ENCODE data around the gene SLC29A1. TPM values are rescaled to one million over a fixed set of nuclear protein-coding genes. Genes with fewer than 3 reads are reported as not detected.

The SLC29A1 gene
- total and polyA plus RNA-seq, 2 donors (not counting 1 experiment from before 2014, with no cell fraction given) = 6.0 to 7.3 TPM

DNA sequence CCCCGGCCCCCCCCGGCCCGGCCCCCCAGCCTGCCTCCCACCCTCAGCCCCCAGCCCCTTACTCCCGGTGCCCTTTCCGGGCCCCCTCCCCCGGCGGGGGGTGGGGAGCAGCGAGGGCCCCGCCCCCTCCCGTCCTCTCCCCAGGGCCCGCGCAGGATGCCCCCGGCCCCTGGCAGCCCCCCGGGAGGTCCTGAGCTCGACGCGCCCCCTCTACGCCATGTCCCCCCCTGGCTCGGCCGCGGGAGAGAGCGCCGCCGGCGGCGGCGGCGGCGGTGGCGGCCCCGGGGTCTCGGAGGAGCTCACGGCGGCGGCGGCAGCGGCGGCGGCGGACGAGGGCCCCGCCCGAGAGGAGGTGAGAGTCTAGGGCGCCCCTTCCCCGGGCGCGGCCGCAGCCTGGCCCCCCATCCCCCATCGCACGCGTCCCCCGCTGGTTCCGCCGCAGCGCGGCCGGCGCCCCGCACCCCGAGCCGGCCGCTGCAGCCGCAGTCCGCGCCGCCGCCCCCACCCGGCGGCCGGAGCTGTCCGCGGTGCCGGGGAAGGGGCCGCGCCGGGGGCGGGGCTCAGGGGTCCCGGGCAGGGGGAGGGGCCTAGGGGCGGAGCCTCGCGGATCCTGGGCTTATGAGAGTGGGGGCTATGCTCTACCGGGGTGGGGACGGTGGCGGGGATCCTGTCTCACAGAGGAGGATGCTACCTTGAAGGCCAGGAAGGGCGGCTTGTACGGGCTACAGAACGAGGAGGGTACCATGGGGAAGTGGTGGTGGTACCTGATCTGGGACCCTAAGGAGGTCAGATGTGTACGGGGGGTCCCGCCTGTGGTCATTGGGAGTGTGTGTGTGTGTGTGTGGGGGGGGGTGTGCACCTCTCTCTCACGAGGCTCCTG lies 47.4 kb downstream of the SLC29A1 start:
- Histone ChIP-seq H4K20me1 (ENCODE audit: control insufficient read depth, insufficient read depth, low read length, poor library complexity, severe bottlenecking) (no peaks in the 10 kb centered on the region), H3K27me3 (replicated peaks in 1 of 4; ENCODE audit: control extremely low read depth in 1 of 4, control insufficient read depth in 3 of 4, insufficient read depth in 4 of 4, low read length in 3 of 4) (peaks cover 0 to 57% (median 32%) of the 10 kb centered on the region in 4 experiments), H3K4me3 (ENCODE audit: control extremely low read depth in 1 of 5, extremely low read depth in 1 of 5, insufficient read depth in 1 of 5, low read depth in 2 of 5, low read length in 4 of 5) (peak overlapping the region in 3 of 5 experiments; percentile 34 to 52 (median 37)), H3K9ac (ENCODE audit: low read length) (no peak overlapping the region), H3K4me2 (replicated peaks; ENCODE audit: low read depth, low read length, poor library complexity, severe bottlenecking) (peak overlapping the region; percentile 79), H3K4me1 (ENCODE audit: control insufficient read depth in 2 of 2, insufficient read depth in 2 of 2, low read length in 2 of 2) (peaks cover 26 to 28% of the 10 kb centered on the region in 2 donors), H3K9me3 (ENCODE audit: control extremely low read depth in 1 of 3, control insufficient read depth in 2 of 3, insufficient read depth in 1 of 3, low read length in 2 of 3) (no peaks in the 10 kb centered on the region), H3K27ac (ENCODE audit: low read length in 2 of 2) (no peak overlapping the region), H2AFZ (ENCODE audit: insufficient read depth, low read depth, low read length, poor library complexity, severe bottlenecking) (peak overlapping the region; percentile 30), H3K79me2 (ENCODE audit: control insufficient read depth, insufficient read depth, low read length) (no peaks in the 10 kb centered on the region), H3K36me3 (replicated peaks in 1 of 2; ENCODE audit: control extremely low read depth in 1 of 2, control insufficient read depth in 1 of 2, extremely low read depth in 1 of 2, insufficient read depth in 2 of 2, low read length in 1 of 2) (no peaks in the 10 kb centered on the region)
- ChIA-PET POLR2A (interaction anchor here (0.6 to 0.8 kb wide), 3 partner anchors 23 to 1380 kb away, joined by 3 to 15 read pairs (median 3); a partner anchor contains a TSS), CTCF (interaction anchor here (1.2 to 5.5 kb wide), 4 partner anchors 24 to 176 kb away, joined by 4 to 107 read pairs (median 37); partner anchors contain the start of gene HSP90AB1)
- DNase-seq (peak; percentile 45), ATAC-seq (ENCODE audit: low read depth) (peak; percentile 10)
- Mint-ChIP-seq H3K27ac (no peak overlapping the region), H3K9me3 (ENCODE audit: insufficient read depth) (no peaks in the 10 kb centered on the region), H3K4me1 (peaks cover 35% of the 10 kb centered on the region), H3K27me3 (peaks cover 40% of the 10 kb centered on the region), H3K4me3 (peak overlapping the region; percentile 81)
- TF ChIP-seq, protein P1, sequence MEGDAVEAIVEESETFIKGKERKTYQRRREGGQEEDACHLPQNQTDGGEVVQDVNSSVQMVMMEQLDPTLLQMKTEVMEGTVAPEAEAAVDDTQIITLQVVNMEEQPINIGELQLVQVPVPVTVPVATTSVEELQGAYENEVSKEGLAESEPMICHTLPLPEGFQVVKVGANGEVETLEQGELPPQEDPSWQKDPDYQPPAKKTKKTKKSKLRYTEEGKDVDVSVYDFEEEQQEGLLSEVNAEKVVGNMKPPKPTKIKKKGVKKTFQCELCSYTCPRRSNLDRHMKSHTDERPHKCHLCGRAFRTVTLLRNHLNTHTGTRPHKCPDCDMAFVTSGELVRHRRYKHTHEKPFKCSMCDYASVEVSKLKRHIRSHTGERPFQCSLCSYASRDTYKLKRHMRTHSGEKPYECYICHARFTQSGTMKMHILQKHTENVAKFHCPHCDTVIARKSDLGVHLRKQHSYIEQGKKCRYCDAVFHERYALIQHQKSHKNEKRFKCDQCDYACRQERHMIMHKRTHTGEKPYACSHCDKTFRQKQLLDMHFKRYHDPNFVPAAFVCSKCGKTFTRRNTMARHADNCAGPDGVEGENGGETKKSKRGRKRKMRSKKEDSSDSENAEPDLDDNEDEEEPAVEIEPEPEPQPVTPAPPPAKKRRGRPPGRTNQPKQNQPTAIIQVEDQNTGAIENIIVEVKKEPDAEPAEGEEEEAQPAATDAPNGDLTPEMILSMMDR (IDR thresholded peaks at IDR 0.05) = no peak
- peak; percentile 12 for TF ChIP-seq EZH2 (IDR thresholded peaks at IDR 0.05; ENCODE audit: borderline replicate concordance, insufficient read depth, low read depth, low read length, poor library complexity, severe bottlenecking)
- WGBS (ENCODE audit: insufficient coverage) = under 1% methylated on average over 74 of the region's 90 CpGs
- intact Hi-C loops (cut with micrococcal nuclease) = no loop called here

DNA sequence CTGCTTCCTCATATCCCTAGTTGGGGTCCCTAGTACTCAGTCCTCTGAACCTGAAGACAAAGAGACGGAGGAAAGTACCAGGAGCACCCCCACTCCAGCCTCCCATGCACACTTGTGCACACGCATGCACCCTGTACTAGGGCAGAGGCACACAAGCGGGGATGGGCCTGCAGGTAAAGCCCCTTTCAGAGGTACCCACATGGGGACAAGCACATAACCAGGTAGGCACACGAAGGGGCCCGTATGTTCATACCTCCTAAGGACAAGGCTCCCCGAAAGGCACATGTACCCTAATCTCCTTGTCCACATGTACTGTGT lies 48.0 kb downstream of the SLC29A1 start:
- Histone ChIP-seq H3K9ac (ENCODE audit: low read length) (no peak overlapping the region), H3K4me1 (ENCODE audit: control insufficient read depth in 2 of 2, insufficient read depth in 2 of 2, low read length in 2 of 2) (peaks cover 22 to 27% of the 10 kb centered on the region in 2 donors), H2AFZ (ENCODE audit: insufficient read depth, low read depth, low read length, poor library complexity, severe bottlenecking) (no peak overlapping the region), H3K9me3 (ENCODE audit: control extremely low read depth in 1 of 3, control insufficient read depth in 2 of 3, insufficient read depth in 1 of 3, low read length in 2 of 3) (peaks cover 0 to 2% (median 0%) of the 10 kb centered on the region in 3 donors), H3K27ac (ENCODE audit: low read length in 2 of 2) (no peak overlapping the region), H3K79me2 (ENCODE audit: control insufficient read depth, insufficient read depth, low read length) (no peaks in the 10 kb centered on the region), H3K4me3 (ENCODE audit: control extremely low read depth in 1 of 5, extremely low read depth in 1 of 5, insufficient read depth in 1 of 5, low read depth in 2 of 5, low read length in 4 of 5) (no peak overlapping the region), H3K36me3 (replicated peaks in 1 of 2; ENCODE audit: control extremely low read depth in 1 of 2, control insufficient read depth in 1 of 2, extremely low read depth in 1 of 2, insufficient read depth in 2 of 2, low read length in 1 of 2) (no peaks in the 10 kb centered on the region), H3K4me2 (replicated peaks; ENCODE audit: low read depth, low read length, poor library complexity, severe bottlenecking) (peak overlapping the region; percentile 79), H3K27me3 (replicated peaks in 1 of 4; ENCODE audit: control extremely low read depth in 1 of 4, control insufficient read depth in 3 of 4, insufficient read depth in 4 of 4, low read length in 3 of 4) (peaks cover 0 to 59% (median 33%) of the 10 kb centered on the region in 4 experiments), H4K20me1 (ENCODE audit: control insufficient read depth, insufficient read depth, low read length, poor library complexity, severe bottlenecking) (no peaks in the 10 kb centered on the region)
- WGBS (ENCODE audit: insufficient coverage) = 96% methylated on average over 6 of the region's 6 CpGs
- no peaks in the 10 kb centered on the region for H3K9me3 Mint-ChIP-seq (ENCODE audit: insufficient read depth)
- H3K4me1 Mint-ChIP-seq = peaks cover 29% of the 10 kb centered on the region
- no peak for ATAC-seq (ENCODE audit: low read depth)
- no peak overlapping the region for H3K27ac Mint-ChIP-seq
- peak; percentile 8 for TF ChIP-seq EZH2 (IDR thresholded peaks at IDR 0.05; ENCODE audit: borderline replicate concordance, insufficient read depth, low read depth, low read length, poor library complexity, severe bottlenecking)
- TF ChIP-seq, protein P1 (IDR thresholded peaks at IDR 0.05) = no peak
- ChIA-PET POLR2A (no interaction called here), CTCF (interaction anchor here (1.2 kb wide), 1 partner anchor 34 kb away, joined by 5 read pairs; no protein-coding TSS in a partner anchor)
- peaks cover 40% of the 10 kb centered on the region for H3K27me3 Mint-ChIP-seq
- intact Hi-C loops (cut with micrococcal nuclease) = no loop called here
- H3K4me3 Mint-ChIP-seq = peak overlapping the region; percentile 81
- no peak for DNase-seq
